Measurements from ENCODE around the gene STXBP5.

Gene STXBP5

GRCh38 chr6:147384737-147385710, 180.8 kb downstream of the STXBP5 start:
- no peak overlapping the region for H3K4me3 ChIP-seq (ENCODE audit: low read depth, low read length)
- no peak for TF ChIP-seq CTCF (IDR thresholded peaks at IDR 0.05; ENCODE audit: borderline replicate concordance, insufficient read depth, low read depth, low read length)

DNA sequence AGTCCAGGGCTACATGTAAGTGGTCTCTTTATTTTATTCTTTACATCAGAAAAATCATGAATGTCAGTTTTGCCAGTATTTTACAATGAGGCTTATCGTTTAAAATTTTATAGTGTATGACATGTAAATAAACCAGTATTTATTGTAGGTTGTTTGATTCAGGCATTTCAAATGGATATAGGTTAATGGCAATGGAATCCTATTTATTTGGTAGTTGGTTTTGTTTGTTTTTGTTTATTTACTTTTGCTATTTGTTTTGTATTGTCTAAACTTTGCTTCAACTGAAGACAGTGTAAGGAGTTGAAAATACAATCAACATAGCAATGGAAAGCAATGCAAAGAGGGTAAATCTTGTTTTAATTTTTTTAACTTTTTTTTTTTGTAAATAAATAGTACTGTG, 185.2 kb downstream of the STXBP5 start:
- no peak for TF ChIP-seq CTCF (IDR thresholded peaks at IDR 0.05; ENCODE audit: borderline replicate concordance, insufficient read depth, low read depth, low read length)
- no peak overlapping the region for H3K4me3 ChIP-seq (ENCODE audit: low read depth, low read length)

DNA sequence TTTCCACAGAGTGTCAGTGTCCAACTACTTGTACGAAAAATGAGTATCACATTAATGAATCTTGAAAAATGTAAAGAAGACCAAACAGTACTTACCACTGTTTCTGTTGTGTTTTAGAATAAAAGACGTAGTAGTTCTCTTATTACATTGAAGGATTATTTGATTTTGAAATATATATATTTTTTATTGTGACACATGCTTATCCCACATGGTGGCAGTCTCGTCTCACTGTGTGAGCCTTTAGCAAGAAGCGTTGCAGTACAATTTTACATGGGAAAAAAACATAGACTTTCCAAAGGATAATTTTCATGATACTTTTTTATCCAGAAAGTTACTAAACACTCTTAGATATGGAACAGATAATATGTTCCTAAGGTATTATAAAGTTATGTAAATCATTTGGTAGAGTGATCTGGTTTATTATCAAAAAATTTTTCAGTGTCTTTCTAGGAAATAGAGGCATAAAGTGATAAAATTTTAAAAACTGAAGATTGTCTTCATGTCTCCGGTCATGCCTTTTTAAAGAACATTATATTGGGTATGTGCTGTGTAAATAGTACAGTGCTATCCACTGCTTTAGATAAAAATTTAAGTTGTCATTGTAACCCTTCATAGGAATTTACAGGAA, 186.8 kb downstream of the STXBP5 start:
- H3K4me3 ChIP-seq (ENCODE audit: low read depth, low read length) = no peak overlapping the region
- TF ChIP-seq CTCF (IDR thresholded peaks at IDR 0.05; ENCODE audit: borderline replicate concordance, insufficient read depth, low read depth, low read length) = no peak

GRCh38 chr6:147392917-147393625, 188.9 kb downstream of the STXBP5 start:
- no peak for TF ChIP-seq CTCF (IDR thresholded peaks at IDR 0.05; ENCODE audit: borderline replicate concordance, insufficient read depth, low read depth, low read length)
- no peak overlapping the region for H3K4me3 ChIP-seq (ENCODE audit: low read depth, low read length)

- H3K4me3 ChIP-seq (ENCODE audit: low read depth, low read length) = no peak overlapping the region
Observed at GRCh38 chr6:147395158-147395557, 190.9 kb downstream of the STXBP5 start.

DNA sequence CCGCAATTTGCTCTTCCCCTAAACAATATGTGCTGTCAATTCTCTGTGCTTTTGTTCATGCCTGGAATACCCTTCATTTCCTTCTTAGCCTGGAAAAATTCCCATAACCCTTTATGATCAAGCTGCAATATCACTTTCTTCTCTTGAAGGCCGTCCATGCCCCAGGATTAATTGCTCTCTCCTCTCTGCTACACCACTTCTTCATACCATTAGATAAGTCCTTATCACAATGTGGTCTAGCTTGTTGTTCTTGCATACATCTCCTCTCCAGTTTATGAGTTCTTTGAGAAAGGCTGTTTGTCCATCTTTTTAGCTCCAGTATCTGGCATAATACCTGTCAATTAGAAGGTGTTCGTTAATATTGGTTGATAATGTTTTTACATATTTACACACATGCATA, 193.1 kb downstream of the STXBP5 start:
- no peak overlapping the region for H3K4me3 ChIP-seq (ENCODE audit: low read depth, low read length)
- no peak for TF ChIP-seq CTCF (IDR thresholded peaks at IDR 0.05; ENCODE audit: borderline replicate concordance, insufficient read depth, low read depth, low read length)

More at GRCh38 chr6:147395158-147395557, 190.9 kb downstream of the STXBP5 start:
- no peak for TF ChIP-seq CTCF (IDR thresholded peaks at IDR 0.05; ENCODE audit: borderline replicate concordance, insufficient read depth, low read depth, low read length)

All from GM12875 (cell line).